H1 (cell line): Measurements from ENCODE around the gene TCERG1L. TPM values are rescaled to one million over a fixed set of nuclear protein-coding genes. Genes with fewer than 3 reads are reported as not detected.

Experiments
- GTF2F1 ChIP-seq: IDR thresholded peaks from 2 replicates; pipeline ENCODE4 v1.6.1; 2012; ENCODE audit warnings: low read depth, low read length, improper control_type of control experiment, borderline replicate concordance
- KDM5A ChIP-seq: fragments of 200-600 bp; IDR thresholded peaks from 2 replicates; pipeline ENCODE4 v1.7.1; 2012; ENCODE audit warnings: mild to moderate bottlenecking, low read length, inconsistent platforms, mixed read lengths
- polyA plus RNA-seq, 7 experiments: library from polyadenylated mRNA; depleted of rRNA in 3 of 7; stranded (reverse) in 5 of 7; unstranded in 2 of 7; fragments of >200 nt in 5 of 7; fragments of 200-250 nt in 2 of 7; gene quantifications; 1 replicate in 5 of 7; 2 replicates in 1 of 7; 4 replicates in 1 of 7; pipeline versions ENCODE4 v1.2.1 to v1.2.3, GENCODE V29; 2011 to 2013; ENCODE audit warnings: missing spikeins in 2 of 7, mixed read lengths in 2 of 7
- total RNA-seq: library from RNA; stranded (reverse); fragmentation: NEBNext Ultra II Directional; extraction: Animal tissue kit (Norgen Biotek cat#: 25700); gene quantifications from 2 replicates; pipeline ENCODE4 v1.2.1, GENCODE V29; 2021
- TF ChIP-seq, protein P1 (sequence below): IDR thresholded peaks from 2 replicates; pipeline ENCODE4 v1.6.1; 2011; ENCODE audit warnings: low read length, improper control_type of control experiment

The TCERG1L gene
- total and polyA plus RNA-seq, 2 of the 8 experiments (the other 6 are each of a cell fraction or from before 2014, with no cell fraction given), result 3.9 to 6.9 TPM

DNA sequence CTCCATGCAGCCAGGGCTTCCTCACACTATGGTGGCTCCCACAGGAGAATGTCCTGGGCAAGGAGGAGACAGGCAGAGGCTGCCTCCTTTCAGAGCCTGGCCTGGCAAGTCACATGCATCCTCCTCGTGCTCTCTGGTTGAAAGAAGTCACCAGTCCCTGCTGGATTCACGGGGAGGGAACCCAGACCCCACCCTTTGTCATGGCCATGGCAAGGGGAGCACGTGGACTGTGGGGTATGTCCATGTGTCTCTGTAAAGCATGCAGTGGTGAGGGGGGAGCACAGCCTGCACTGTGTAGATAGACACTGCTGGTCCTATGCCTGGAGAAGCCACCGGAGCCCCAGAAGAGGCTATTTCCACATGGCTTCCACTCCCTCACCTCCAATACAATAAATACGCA lies 225.0 kb downstream of the TCERG1L start (continued):
- TF ChIP-seq GTF2F1, result no peak
- TF ChIP-seq, protein P1, sequence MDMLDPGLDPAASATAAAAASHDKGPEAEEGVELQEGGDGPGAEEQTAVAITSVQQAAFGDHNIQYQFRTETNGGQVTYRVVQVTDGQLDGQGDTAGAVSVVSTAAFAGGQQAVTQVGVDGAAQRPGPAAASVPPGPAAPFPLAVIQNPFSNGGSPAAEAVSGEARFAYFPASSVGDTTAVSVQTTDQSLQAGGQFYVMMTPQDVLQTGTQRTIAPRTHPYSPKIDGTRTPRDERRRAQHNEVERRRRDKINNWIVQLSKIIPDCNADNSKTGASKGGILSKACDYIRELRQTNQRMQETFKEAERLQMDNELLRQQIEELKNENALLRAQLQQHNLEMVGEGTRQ, result no peak
- no peak for TF ChIP-seq KDM5A
